Measurements from ENCODE around the gene ARHGAP18. TPM values are rescaled to one million over a fixed set of nuclear protein-coding genes. Genes with fewer than 3 reads are reported as not detected.
A peak's percentile ranks its signal among the peaks of the same experiment; 100 is the strongest.

ARHGAP18 gene
- total RNA-seq, 2 donors from 2014 or later, result 14.3 to 17.7 TPM

DNA sequence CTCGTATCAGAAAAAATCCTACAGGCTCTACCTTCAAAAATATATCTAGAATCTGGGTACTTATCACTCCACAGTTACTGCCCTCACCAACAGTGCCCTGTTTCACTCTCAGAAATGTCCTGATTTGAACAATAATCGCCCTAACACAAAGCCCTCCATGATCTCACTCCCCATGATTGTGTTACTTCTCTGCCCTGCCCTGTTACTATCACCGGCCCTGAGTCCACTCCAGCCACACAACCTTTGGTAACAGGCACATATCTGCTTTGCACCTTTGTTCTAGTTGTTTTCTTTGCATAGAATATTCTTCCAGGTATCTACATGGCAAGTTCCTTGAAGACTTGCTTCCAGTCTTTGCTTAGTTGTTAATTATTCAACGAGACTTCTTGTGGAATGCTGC is 142.0 kb downstream of the ARHGAP18 start:
- Histone ChIP-seq H3K4me1 (ENCODE audit: control insufficient read depth, insufficient read depth, low read length) (no peaks in the 10 kb centered on the region), H3K9ac (ENCODE audit: extremely low read depth, low read length, poor library complexity, severe bottlenecking) (no peak overlapping the region), H3K4me3 (ENCODE audit: low read length) (no peak overlapping the region), H3K36me3 (ENCODE audit: control insufficient read depth, insufficient read depth, low read length) (no peaks in the 10 kb centered on the region), H3K27ac (ENCODE audit: low read depth, low read length) (no peak overlapping the region), H3K9me3 (ENCODE audit: control insufficient read depth, low read length) (peaks cover 15% of the 10 kb centered on the region), H3K27me3 (ENCODE audit: control insufficient read depth, insufficient read depth, low read length, poor library complexity, severe bottlenecking) (no peaks in the 10 kb centered on the region)
- no peak for DNase-seq
- H3K9me3 Mint-ChIP-seq, result peaks cover 29% of the 10 kb centered on the region
- TF ChIP-seq, protein P1, sequence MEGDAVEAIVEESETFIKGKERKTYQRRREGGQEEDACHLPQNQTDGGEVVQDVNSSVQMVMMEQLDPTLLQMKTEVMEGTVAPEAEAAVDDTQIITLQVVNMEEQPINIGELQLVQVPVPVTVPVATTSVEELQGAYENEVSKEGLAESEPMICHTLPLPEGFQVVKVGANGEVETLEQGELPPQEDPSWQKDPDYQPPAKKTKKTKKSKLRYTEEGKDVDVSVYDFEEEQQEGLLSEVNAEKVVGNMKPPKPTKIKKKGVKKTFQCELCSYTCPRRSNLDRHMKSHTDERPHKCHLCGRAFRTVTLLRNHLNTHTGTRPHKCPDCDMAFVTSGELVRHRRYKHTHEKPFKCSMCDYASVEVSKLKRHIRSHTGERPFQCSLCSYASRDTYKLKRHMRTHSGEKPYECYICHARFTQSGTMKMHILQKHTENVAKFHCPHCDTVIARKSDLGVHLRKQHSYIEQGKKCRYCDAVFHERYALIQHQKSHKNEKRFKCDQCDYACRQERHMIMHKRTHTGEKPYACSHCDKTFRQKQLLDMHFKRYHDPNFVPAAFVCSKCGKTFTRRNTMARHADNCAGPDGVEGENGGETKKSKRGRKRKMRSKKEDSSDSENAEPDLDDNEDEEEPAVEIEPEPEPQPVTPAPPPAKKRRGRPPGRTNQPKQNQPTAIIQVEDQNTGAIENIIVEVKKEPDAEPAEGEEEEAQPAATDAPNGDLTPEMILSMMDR (conservative IDR thresholded peaks at IDR 0.05), result no peak
- peaks cover 17% of the 10 kb centered on the region for H3K4me1 Mint-ChIP-seq
- WGBS, 2 experiments (ENCODE audit: insufficient coverage in 1 of 2, insufficient read length in 1 of 2), result 79 to 91% methylated on average over 4 of the region's 4 CpGs
- peaks cover 29% of the 10 kb centered on the region for H3K36me3 Mint-ChIP-seq (ENCODE audit: low read depth)
- H3K4me3 Mint-ChIP-seq, result no peak overlapping the region
- no peak overlapping the region for H3K27ac Mint-ChIP-seq
- H3K27me3 Mint-ChIP-seq (ENCODE audit: insufficient read depth), result no peaks in the 10 kb centered on the region

DNA sequence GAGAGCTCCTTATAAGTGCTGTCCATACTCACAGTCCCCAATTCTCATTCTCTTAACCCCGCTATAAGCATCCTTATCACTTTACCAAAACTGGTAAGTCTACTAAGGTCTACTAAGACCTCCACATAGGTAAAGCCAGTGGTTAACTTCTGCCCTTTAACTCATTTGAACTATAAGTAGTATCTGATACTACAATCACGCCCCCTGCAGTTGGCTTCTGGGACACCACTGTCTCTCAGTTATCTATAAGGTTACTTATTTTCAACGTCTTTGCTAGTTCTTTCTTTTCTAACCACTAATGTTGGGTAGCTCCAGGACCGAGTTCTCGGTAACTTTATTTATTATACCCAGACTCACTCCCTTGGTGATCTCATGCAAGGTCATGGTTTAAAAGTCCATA is 142.6 kb downstream of the ARHGAP18 start:
- TF ChIP-seq, protein P1 (conservative IDR thresholded peaks at IDR 0.05), result peak; percentile 87
- WGBS, 2 experiments (ENCODE audit: insufficient coverage in 1 of 2, insufficient read length in 1 of 2), result 78 to 79% methylated on average over 5 of the region's 5 CpGs
- peaks cover 27% of the 10 kb centered on the region for H3K9me3 Mint-ChIP-seq

DNA sequence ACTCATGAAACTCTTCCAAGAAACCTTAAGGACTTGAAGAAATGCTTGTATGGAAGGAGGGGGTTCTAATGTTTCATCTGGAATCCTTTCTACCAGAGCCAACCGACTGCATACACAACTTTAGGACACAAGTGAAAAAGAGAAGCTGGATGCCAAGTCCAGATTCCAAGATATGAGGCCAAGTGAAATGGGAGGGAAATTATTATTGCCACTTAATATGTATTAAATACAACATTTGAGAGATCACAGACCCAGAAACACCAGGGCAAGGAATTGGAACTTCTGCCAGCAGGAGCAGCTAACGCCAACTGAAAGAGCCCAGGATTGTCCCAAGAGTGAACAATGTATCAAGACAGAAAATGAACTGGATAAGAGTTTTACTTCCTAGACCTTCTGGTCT is 144.2 kb downstream of the ARHGAP18 start:
- no peak overlapping the region for H3K4me3 ChIP-seq (ENCODE audit: low read length)
- peaks cover 11% of the 10 kb centered on the region for H3K9me3 ChIP-seq (ENCODE audit: control insufficient read depth, low read length)
- H3K27ac ChIP-seq (ENCODE audit: low read depth, low read length), result no peak overlapping the region
- Mint-ChIP-seq H3K27ac (no peak overlapping the region), H3K4me3 (no peak overlapping the region), H3K27me3 (ENCODE audit: insufficient read depth) (no peaks in the 10 kb centered on the region), H3K4me1 (peaks cover 17% of the 10 kb centered on the region), H3K36me3 (ENCODE audit: low read depth) (peaks cover 12% of the 10 kb centered on the region), H3K9me3 (peaks cover 12% of the 10 kb centered on the region)
- H3K9ac ChIP-seq (ENCODE audit: extremely low read depth, low read length, poor library complexity, severe bottlenecking), result no peak overlapping the region
- no peaks in the 10 kb centered on the region for H3K27me3 ChIP-seq (ENCODE audit: control insufficient read depth, insufficient read depth, low read length, poor library complexity, severe bottlenecking)
- DNase-seq, result no peak
- H3K4me1 ChIP-seq (ENCODE audit: control insufficient read depth, insufficient read depth, low read length), result no peaks in the 10 kb centered on the region
- no peaks in the 10 kb centered on the region for H3K36me3 ChIP-seq (ENCODE audit: control insufficient read depth, insufficient read depth, low read length)
- TF ChIP-seq, protein P1 (conservative IDR thresholded peaks at IDR 0.05), result no peak
- 88 to 100% methylated on average over 1 to 2 of the region's 2 CpGs for WGBS, 2 experiments (ENCODE audit: insufficient coverage in 1 of 2, insufficient read length in 1 of 2)

More for the DNA sequence above, 142.6 kb downstream of the ARHGAP18 start:
- Mint-ChIP-seq H3K4me3 (no peak overlapping the region), H3K36me3 (ENCODE audit: low read depth) (peaks cover 25% of the 10 kb centered on the region), H3K27me3 (ENCODE audit: insufficient read depth) (no peaks in the 10 kb centered on the region), H3K4me1 (peaks cover 17% of the 10 kb centered on the region), H3K27ac (no peak overlapping the region)
- Histone ChIP-seq H3K27ac (ENCODE audit: low read depth, low read length) (no peak overlapping the region), H3K4me1 (ENCODE audit: control insufficient read depth, insufficient read depth, low read length) (no peaks in the 10 kb centered on the region), H3K36me3 (ENCODE audit: control insufficient read depth, insufficient read depth, low read length) (no peaks in the 10 kb centered on the region), H3K4me3 (ENCODE audit: low read length) (no peak overlapping the region), H3K27me3 (ENCODE audit: control insufficient read depth, insufficient read depth, low read length, poor library complexity, severe bottlenecking) (no peaks in the 10 kb centered on the region), H3K9me3 (ENCODE audit: control insufficient read depth, low read length) (peaks cover 15% of the 10 kb centered on the region), H3K9ac (ENCODE audit: extremely low read depth, low read length, poor library complexity, severe bottlenecking) (no peak overlapping the region)
- peak; percentile 84 for DNase-seq

Data from endodermal cell (in vitro differentiated cells).